BJ (cell line): ENCODE measurements around the gene FLAD1. TPM values are rescaled to one million over a fixed set of nuclear protein-coding genes. Genes with fewer than 3 reads are reported as not detected.

Experiments used
- CTCF ChIA-PET: fragments of 350-600 bp; formaldehyde crosslinking; extraction: SDS; loops from one replicate; lab custom pipeline; 2021; ENCODE audit warnings: antibody characterized with exemption, inconsistent platforms; lab: Yijun Ruan, JAX
- POLR2A ChIA-PET: fragments of 300-600 bp; sonication (Branson Sonifier 250); formaldehyde crosslinking; extraction: SDS; loops from one replicate; lab custom pipeline; 2021; ENCODE audit warnings: antibody characterized with exemption; lab: Charles Lee
- DNase-seq: peaks from one replicate; pipeline ENCODE4 v3.0.0-alpha.2; 2011; ENCODE audit warnings: low read depth
- H3K27me3 ChIP-seq: 2 replicates; pipeline ENCODE4 v1.6.0; 2011; ENCODE audit warnings: low read length; ENCODE audit not compliant: control insufficient read depth, insufficient read depth
- H3K36me3 ChIP-seq: 2 replicates; pipeline ENCODE4 v1.5.1; 2011; ENCODE audit warnings: low read length; ENCODE audit not compliant: control insufficient read depth, insufficient read depth
- H3K4me3 ChIP-seq: 2 replicates; pipeline ENCODE4 v1.5.1; 2011; ENCODE audit warnings: low read depth, mild to moderate bottlenecking, control low read depth, low read length
- polyA plus RNA-seq: library from polyadenylated mRNA; depleted of rRNA; stranded (reverse); fragments of >200 nt; gene quantifications from 2 replicates; pipeline ENCODE4 v1.2.3, GENCODE V29; 2011
- TF ChIP-seq, protein P1 (sequence below): IDR thresholded peaks from 2 replicates; pipeline ENCODE4 v1.5.1; 2011; ENCODE audit warnings: low read depth, mild to moderate bottlenecking, control low read depth, inconsistent platforms, low read length, moderate library complexity; ENCODE audit not compliant: insufficient read depth

Gene FLAD1
- polyA plus RNA-seq, 1 experiment = 40.5 TPM

DNA sequence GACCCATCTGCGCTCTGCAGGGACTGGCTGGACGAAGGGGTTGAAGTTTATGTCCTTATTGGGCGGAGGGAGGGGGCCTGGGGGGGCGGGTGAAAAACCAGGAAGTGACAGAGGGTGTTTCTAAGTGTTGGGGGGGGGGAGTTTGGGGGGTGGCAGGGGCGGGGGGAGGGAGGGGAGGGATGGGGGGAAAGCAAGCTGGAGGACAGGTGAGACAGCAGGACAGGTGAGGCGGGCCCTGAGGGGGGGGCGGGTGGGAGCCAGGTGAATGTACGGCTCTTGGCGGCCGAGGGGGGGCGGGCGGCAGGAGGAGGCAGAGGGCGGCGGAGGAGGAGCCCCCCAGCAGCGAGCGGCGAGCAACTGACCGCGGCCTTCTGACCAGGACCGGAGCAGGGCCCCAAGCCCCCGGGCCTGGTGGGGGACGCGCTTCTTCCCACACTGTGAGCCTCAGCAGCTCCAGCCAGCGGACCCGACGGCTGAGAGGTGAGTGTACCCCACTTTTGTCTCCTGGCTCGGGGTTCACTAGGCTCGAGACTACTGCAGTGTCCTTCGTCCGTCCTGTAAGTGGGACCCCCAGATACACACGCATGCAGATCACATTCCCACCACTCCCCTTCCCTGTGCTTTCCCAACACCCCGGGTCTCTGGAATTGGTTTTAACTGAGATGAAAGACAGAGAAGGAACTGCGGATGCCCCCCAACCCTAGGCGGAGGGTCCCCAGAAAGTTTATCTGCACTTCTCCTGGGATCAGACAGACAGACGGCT, 19.5 kb downstream of the FLAD1 start, which contains the start of gene ZBTB7B:
TSS of gene ZBTB7B (plus strand) at position 339 of the 763 bp plus-strand sequence. CDS start 11,859 bp downstream, outside the sequence.
- Histone ChIP-seq H3K36me3 (peaks cover 2% of the 10 kb centered on the region; the same call in 1 of the 2 replicates), H3K4me3 (peak within 1 kb of the TSS; percentile 94), H3K27me3 (no peaks in the 10 kb centered on the region)
- POLR2A ChIA-PET = no interaction called here
- CTCF ChIA-PET = interaction anchor here (1.2 to 8.3 kb wide), 2 partner anchors 15 to 30 kb away, joined by 3 to 74 read pairs; no protein-coding TSS in a partner anchor
- DNase-seq = no peak
- TF ChIP-seq, protein P1, sequence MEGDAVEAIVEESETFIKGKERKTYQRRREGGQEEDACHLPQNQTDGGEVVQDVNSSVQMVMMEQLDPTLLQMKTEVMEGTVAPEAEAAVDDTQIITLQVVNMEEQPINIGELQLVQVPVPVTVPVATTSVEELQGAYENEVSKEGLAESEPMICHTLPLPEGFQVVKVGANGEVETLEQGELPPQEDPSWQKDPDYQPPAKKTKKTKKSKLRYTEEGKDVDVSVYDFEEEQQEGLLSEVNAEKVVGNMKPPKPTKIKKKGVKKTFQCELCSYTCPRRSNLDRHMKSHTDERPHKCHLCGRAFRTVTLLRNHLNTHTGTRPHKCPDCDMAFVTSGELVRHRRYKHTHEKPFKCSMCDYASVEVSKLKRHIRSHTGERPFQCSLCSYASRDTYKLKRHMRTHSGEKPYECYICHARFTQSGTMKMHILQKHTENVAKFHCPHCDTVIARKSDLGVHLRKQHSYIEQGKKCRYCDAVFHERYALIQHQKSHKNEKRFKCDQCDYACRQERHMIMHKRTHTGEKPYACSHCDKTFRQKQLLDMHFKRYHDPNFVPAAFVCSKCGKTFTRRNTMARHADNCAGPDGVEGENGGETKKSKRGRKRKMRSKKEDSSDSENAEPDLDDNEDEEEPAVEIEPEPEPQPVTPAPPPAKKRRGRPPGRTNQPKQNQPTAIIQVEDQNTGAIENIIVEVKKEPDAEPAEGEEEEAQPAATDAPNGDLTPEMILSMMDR = no peak

DNA sequence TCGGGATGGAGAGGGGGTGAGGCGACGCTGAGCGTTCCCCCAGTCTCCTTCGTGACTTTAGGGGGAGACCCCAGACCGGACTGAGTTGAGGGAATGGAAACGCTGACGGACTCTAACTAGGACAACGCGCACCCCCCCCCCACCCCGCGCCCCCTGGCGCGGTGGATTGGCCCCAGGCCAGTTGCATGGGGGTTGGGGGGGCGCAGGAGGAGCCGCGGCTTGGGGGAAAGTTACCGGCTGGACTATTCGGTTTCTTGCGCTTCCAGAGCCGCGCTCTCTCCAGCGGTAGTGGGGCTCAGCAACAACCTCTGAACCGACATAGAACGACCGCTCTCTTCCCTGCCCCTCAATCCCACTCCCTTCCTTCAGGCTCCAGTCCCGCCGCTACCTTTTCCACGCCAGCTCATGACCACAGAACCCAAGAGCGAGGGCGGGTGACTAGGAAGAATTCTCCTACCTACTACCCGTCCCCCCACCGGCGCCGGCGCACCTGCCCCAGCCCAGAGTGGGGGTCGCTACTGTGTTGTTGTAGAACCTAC, 20.2 kb downstream of the FLAD1 start:
- peaks cover 2% of the 10 kb centered on the region for H3K36me3 ChIP-seq
- TF ChIP-seq, protein P1 = no peak
- ChIA-PET CTCF (interaction anchor here (1.2 to 8.3 kb wide), 3 partner anchors 14 to 46 kb away, joined by 3 to 74 read pairs (median 4); no protein-coding TSS in a partner anchor), POLR2A (no interaction called here)
- no peaks in the 10 kb centered on the region for H3K27me3 ChIP-seq
- H3K4me3 ChIP-seq = peak overlapping the region; percentile 94
- no peak for DNase-seq

DNA sequence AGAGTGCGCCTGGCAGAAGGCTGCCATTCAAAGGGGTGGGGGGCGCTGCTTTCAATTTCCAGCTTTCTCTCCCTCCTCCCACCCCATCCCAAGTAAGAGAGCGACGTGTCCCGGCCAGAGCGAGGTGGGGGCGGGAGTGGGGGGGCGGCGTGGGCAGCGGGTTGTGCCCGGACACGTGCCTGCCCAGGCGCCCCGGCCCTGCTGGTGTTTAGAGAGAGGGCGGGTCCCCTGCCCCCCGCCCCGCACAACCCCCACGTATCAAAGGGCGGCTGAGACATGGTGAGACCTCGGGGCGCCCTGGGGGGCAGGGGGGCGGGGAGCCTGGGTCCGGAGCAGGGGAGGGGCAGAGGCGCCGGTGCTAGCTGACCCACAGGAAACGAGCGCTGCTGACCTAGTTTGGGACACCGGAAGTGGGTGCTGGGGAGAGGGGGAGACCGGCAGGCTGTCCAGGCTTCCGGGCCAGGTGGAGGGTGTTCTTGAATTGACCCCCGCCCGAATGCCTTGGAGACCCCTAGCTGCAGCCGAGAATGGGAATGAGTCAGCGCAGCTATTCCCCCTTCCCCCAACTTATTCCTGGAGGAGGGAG, 20.7 kb downstream of the FLAD1 start:
- no peaks in the 10 kb centered on the region for H3K27me3 ChIP-seq
- no peak for DNase-seq
- POLR2A ChIA-PET = no interaction called here

DNA sequence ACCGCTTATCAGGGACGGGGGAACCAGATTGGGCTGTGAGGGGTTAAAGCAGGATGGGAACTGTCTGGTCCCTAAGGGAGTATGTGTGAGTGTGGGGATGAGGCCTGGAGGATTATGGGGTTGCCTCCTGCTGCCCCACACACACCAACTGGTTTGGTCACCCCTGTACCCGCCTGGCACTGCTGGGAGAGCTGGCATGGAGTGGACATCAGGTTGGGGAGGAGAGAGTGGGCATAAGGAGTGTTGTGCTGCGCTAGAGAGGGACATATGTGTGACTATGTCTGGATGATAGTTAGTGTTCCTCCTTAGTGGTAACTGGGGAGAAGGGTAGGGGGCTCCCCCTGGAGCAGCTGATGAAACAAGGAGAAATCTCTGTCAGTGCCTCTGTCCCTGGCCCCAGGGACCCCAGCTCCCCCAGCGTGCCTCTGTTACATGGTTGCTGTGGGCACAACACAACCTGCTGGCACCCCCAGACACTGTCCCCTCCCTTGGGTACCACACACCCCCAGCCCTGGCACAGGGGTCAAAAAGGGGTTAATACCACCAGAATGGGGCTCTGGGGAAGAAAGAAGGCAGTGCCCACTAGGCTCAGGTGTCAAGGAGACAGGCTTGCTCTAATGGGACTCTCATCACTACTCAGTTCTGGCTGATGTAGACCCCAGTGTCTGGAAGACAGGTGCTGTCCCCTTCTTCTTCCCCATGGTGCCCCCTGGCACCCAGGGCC, 21.4 kb downstream of the FLAD1 start:
- ChIA-PET POLR2A (no interaction called here), CTCF (interaction anchor here (1.4 to 8.3 kb wide), 3 partner anchors 13 to 81 kb away, joined by 4 to 74 read pairs (median 4); no protein-coding TSS in a partner anchor)
- no peak for DNase-seq

More for the DNA sequence above, 20.7 kb downstream of the FLAD1 start:
- TF ChIP-seq, protein P1 = no peak
- Histone ChIP-seq H3K4me3 (peak overlapping the region; percentile 94), H3K36me3 (peaks cover 2% of the 10 kb centered on the region)
- CTCF ChIA-PET = interaction anchor here (1.2 to 8.3 kb wide), 3 partner anchors 13 to 46 kb away, joined by 3 to 74 read pairs (median 4); no protein-coding TSS in a partner anchor

More for the DNA sequence above, 21.4 kb downstream of the FLAD1 start:
- peak overlapping the region; percentile 94 for H3K4me3 ChIP-seq
- H3K27me3 ChIP-seq = no peaks in the 10 kb centered on the region
- peaks cover 2% of the 10 kb centered on the region for H3K36me3 ChIP-seq
- TF ChIP-seq, protein P1 = no peak
